HepG2 (cell line): ENCODE data around the gene LSM14B.
A peak's percentile ranks its signal among the peaks of the same experiment; 100 is the strongest.

Experiments
- ATF7-NPFF ChIP-seq: sonication (generic); formaldehyde crosslinking; IDR thresholded peaks from 2 replicates; pipeline ENCODE4 v1.8.1; 2023; ENCODE audit warnings: mild to moderate bottlenecking, low read depth, missing genetic modification reagents, moderate library complexity
- CBX1 ChIP-seq: IDR thresholded peaks from one replicate; pipeline ENCODE4 v1.6.1; 2016; ENCODE audit warnings: antibody characterized with exemption, low read depth
- NFRKB ChIP-seq: fragments of 450-650 bp; IDR thresholded peaks from 2 replicates; pipeline ENCODE4 v1.6.1; 2017
- SOX6 ChIP-seq, 2 experiments: fragments of 450-650 bp in 1 of 2; sonication (generic) in 1 of 2; formaldehyde crosslinking in 1 of 2; IDR thresholded peaks; 2 replicates each; pipeline versions ENCODE4 v1.4.0 to v1.6.1; 2017 to 2020; ENCODE audit warnings: antibody characterized with exemption in 1 of 2, mild to moderate bottlenecking in 1 of 2, missing genetic modification reagents in 1 of 2
- ZFP90 ChIP-seq: sonication (generic); formaldehyde crosslinking; IDR thresholded peaks from 2 replicates; pipeline ENCODE4 v1.8.0; 2022; ENCODE audit warnings: missing genetic modification reagents, mild to moderate bottlenecking, inconsistent platforms, borderline replicate concordance
- ZNF598 ChIP-seq: sonication (generic); formaldehyde crosslinking; IDR thresholded peaks from 2 replicates; pipeline ENCODE4 v1.5.1; 2020; ENCODE audit warnings: mild to moderate bottlenecking, missing genetic modification reagents, borderline replicate concordance
- ZNF704 ChIP-seq: sonication (generic); formaldehyde crosslinking; IDR thresholded peaks from 2 replicates; pipeline ENCODE4 v1.8.1; 2023; ENCODE audit warnings: mild to moderate bottlenecking, inconsistent platforms, moderate library complexity, missing genetic modification reagents, borderline replicate concordance

- TF ChIP-seq ZNF704 (CRISPR knock-in tag) (no peak), ATF7-NPFF (CRISPR knock-in tag) (no peak), NFRKB (no peak), ZFP90 (CRISPR knock-in tag) (no peak), ZNF598 (CRISPR knock-in tag) (no peak), SOX6 (IDR thresholded peaks at IDR 0.05) (peak; percentile 21; the same call in 1 of the 2 replicates), SOX6 (CRISPR knock-in tag; IDR thresholded peaks at IDR 0.05) (no peak), CBX1 (no peak)
Measured at GRCh38 chr20:62083312-62083711, 39.0 kb upstream of the LSM14B start.
